Activated CD8-positive, alpha-beta T cell treated with anti-CD3 and anti-CD28 coated beads for 36 hours (primary cell): ENCODE data around the gene CLEC20A. TPM values are rescaled to one million over a fixed set of nuclear protein-coding genes. Genes with fewer than 3 reads are reported as not detected.

Experiments
- ATAC-seq: fragments of 200-7000 bp; cut with Tn5 transposase; one replicate; pipeline ENCODE4 v1.10.0; 2021; ENCODE audit warnings: mild to moderate bottlenecking, moderate library complexity
- CTCF ChIA-PET: fragments of 350-600 bp; sonication (Branson Sonifier 250); formaldehyde crosslinking; loops from one replicate; lab custom pipeline; 2021; ENCODE audit warnings: antibody characterized with exemption; lab: Charles Lee
- POLR2A ChIA-PET: fragments of 350-600 bp; sonication (Branson Sonifier 250); formaldehyde crosslinking; loops from one replicate; lab custom pipeline; 2021; ENCODE audit warnings: antibody characterized with exemption; lab: Charles Lee
- DNase-seq: peaks from one replicate; pipeline ENCODE4 v3.0.0-alpha.2; 2020
- H3K27ac Mint-ChIP-seq: one replicate; pipeline ENCODE4 v1.8.0; 2021; ENCODE audit warnings: mild to moderate bottlenecking, mixed read lengths
- H3K27me3 Mint-ChIP-seq: one replicate; pipeline ENCODE4 v1.8.0; 2021; ENCODE audit warnings: mixed read lengths
- H3K36me3 Mint-ChIP-seq: one replicate; pipeline ENCODE4 v1.8.0; 2021; ENCODE audit warnings: low read depth, mixed read lengths
- H3K4me1 Mint-ChIP-seq: one replicate; pipeline ENCODE4 v1.8.0; 2021; ENCODE audit warnings: low read depth, mixed read lengths
- H3K4me3 Mint-ChIP-seq: one replicate; pipeline ENCODE4 v1.8.0; 2021; ENCODE audit warnings: mild to moderate bottlenecking, moderate library complexity, mixed read lengths
- H3K9me3 Mint-ChIP-seq: one replicate; pipeline ENCODE4 v1.8.0; 2021; ENCODE audit warnings: mixed read lengths
- intact Hi-C: fragments of 100-400 bp; cut with micrococcal nuclease; formaldehyde crosslinking; loops from one replicate; pipeline ENCODE4 v1.10.0; 2022
- total RNA-seq, 2 experiments: library from RNA; stranded (reverse); gene quantifications; one replicate each; pipeline ENCODE4 v1.2.3, GENCODE V29; 2021
- TF ChIP-seq, protein P1 (sequence below): fragments of 200-600 bp; IDR thresholded peaks from one replicate; pipeline ENCODE4 v1.8.0; 2022; ENCODE audit warnings: antibody characterized with exemption, mild to moderate bottlenecking

CLEC20A gene
- not detected for total RNA-seq

DNA sequence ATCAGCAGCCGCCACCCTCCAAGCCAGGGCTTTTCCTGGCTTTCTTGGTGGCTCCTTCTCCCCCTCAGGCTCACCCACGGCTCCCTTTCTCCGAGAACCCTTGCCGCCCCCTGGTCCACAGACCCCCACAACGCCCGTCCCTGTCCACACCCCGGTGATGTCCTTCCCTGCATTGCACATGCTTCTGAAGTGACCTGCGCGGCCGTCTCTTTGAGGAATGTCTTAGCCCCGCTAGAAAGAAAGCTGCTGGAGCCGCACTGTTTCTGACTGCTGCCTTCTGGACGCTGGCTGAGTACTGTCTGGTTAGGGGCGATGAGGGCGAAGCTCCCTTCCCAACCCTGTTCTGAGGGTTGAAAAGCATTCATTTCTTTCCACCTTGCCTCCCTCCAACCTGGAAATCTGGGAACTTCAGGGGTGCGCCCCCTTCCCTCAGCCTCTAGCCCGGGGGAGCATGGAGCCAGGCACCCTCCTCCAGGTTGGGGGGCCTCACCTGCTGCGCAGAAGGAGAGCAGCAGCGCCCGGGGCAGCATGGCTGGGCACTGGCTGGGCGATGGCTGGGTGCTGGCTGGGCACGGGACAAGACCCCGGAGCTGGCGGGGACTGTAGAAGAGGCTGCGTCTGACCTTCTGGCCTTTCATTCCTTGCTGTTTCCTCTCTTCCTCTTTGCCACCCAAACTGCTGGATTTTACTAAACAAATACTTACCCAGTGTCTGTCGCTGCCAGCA, at the start of gene CLEC20A:
Gene CLEC20A, minus strand, starts transcription at position 555 of the 726 bp plus-strand sequence. Its CDS starts 25 bp downstream, at position 530.
- no peak within 1 kb of the TSS for H3K4me3 Mint-ChIP-seq
- ATAC-seq (no peak), DNase-seq (no peak)
- no peaks in the 10 kb centered on the region for H3K9me3 Mint-ChIP-seq
- ChIA-PET POLR2A (interaction anchor here (0.6 kb wide), 1 partner anchor 16 kb away, joined by 3 read pairs; no protein-coding TSS in a partner anchor), CTCF (no interaction called here)
- H3K4me1 Mint-ChIP-seq = no peaks in the 10 kb centered on the region
- no peak within 1 kb of the TSS for H3K27ac Mint-ChIP-seq
- intact Hi-C loops = no loop called here
- no peaks in the 10 kb centered on the region for H3K36me3 Mint-ChIP-seq
- no peaks in the 10 kb centered on the region for H3K27me3 Mint-ChIP-seq
- TF ChIP-seq, protein P1, sequence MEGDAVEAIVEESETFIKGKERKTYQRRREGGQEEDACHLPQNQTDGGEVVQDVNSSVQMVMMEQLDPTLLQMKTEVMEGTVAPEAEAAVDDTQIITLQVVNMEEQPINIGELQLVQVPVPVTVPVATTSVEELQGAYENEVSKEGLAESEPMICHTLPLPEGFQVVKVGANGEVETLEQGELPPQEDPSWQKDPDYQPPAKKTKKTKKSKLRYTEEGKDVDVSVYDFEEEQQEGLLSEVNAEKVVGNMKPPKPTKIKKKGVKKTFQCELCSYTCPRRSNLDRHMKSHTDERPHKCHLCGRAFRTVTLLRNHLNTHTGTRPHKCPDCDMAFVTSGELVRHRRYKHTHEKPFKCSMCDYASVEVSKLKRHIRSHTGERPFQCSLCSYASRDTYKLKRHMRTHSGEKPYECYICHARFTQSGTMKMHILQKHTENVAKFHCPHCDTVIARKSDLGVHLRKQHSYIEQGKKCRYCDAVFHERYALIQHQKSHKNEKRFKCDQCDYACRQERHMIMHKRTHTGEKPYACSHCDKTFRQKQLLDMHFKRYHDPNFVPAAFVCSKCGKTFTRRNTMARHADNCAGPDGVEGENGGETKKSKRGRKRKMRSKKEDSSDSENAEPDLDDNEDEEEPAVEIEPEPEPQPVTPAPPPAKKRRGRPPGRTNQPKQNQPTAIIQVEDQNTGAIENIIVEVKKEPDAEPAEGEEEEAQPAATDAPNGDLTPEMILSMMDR = no peak

DNA sequence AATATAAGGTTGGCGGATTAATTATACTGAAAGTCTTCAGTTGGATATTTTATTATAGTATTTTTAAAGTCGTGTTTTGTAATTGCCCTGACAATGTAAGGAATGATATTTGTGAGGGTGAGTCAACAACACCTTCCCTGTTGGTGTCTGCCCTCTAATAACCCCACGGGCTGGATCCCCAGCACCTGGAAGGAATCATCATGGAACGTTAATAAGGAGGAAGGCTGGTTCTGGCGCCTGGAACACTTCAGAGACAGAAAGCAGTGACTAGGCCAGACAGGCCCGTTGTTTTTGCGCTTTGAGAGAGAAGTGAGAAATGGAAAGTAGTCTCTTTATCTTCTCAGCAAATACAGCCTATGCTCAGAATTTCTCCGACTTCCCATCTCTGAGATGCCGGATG, 47.8 kb upstream of the CLEC20A start:
- ATAC-seq (no peak), DNase-seq (no peak)
- no peaks in the 10 kb centered on the region for H3K27me3 Mint-ChIP-seq
- intact Hi-C loops = loop anchor here (10.0 kb wide), 1 partner anchor 80 kb away; no protein-coding TSS in a partner anchor
- ChIA-PET CTCF (no interaction called here), POLR2A (no interaction called here)
- H3K4me3 Mint-ChIP-seq = no peak overlapping the region
- no peaks in the 10 kb centered on the region for H3K9me3 Mint-ChIP-seq
- TF ChIP-seq, protein P1 = no peak
- H3K4me1 Mint-ChIP-seq = peaks cover 6% of the 10 kb centered on the region
- no peak overlapping the region for H3K27ac Mint-ChIP-seq
- H3K36me3 Mint-ChIP-seq = peaks cover under 1% of the 10 kb centered on the region

DNA sequence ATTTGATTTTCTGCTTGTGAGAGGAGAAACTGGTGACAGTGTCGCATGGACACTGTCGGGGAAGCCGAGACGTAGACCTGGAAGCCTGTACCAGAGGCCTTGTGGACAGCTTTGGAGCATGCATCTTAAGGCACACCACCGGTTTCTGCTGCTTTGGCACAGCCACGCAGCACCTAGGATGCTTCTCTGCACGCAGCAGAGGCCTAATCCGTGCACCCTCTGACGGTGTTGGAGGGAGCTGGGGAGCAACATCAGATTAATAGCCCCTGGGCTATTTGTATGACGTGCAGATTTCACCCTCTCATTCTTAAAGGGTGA, 46.5 kb upstream of the CLEC20A start:
- peak; percentile 8 for ATAC-seq
- POLR2A ChIA-PET = no interaction called here
- CTCF ChIA-PET = interaction anchor here (1.1 to 4.8 kb wide), 6 partner anchors 11 to 496 kb away, joined by 3 to 41 read pairs (median 7); no protein-coding TSS in a partner anchor
- H3K4me1 Mint-ChIP-seq = peaks cover 6% of the 10 kb centered on the region
- H3K36me3 Mint-ChIP-seq = no peaks in the 10 kb centered on the region
- TF ChIP-seq, protein P1 = no peak
- H3K27me3 Mint-ChIP-seq = no peaks in the 10 kb centered on the region
- H3K9me3 Mint-ChIP-seq = no peaks in the 10 kb centered on the region
- peak overlapping the region; percentile 30 for H3K27ac Mint-ChIP-seq
- DNase-seq = peak; percentile 11
- intact Hi-C loops = loop anchor here (2.0 to 10.0 kb wide), 2 partner anchors 82 to 210 kb away; no protein-coding TSS in a partner anchor
- H3K4me3 Mint-ChIP-seq = peak overlapping the region; percentile 86

DNA sequence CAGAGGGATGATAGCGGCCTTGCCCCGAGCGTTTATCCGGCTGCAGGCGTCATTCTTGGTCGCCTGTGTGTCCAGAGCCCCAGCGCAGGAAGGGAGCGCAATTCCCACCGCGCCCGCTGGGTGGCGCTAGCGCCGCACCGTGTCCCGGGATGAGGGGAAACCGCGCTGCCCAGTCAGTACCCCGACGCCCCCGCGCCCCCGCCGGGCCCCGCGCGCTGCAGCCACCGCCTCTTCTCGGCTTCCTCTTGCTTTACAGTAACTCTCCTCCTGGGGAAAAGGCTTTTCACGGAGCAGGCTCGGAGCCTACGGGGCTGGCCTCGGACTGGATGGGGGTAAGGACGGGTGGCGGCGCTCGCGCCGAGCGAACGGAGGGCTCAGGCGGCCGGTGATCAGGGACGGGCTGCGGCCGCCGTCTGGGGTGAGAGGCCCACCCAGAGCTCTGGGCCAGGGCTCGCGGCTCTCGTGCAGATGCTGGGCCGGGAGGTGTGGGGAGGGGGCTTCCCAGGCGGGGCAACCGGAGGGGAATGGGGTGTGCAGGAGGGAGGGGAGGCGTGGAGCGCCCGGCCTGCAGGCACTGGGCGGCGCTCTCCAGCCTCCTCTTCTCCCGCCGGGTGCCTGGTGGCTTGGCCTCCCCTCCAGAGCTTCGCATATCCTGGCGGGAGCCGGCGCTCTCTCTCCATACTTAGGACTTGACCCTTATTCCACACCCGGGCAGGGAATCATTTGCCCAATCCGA, 46.0 kb upstream of the CLEC20A start:
- H3K4me3 Mint-ChIP-seq = peak overlapping the region; percentile 86
- peak overlapping the region; percentile 87 for H3K27ac Mint-ChIP-seq
- peaks cover 6% of the 10 kb centered on the region for H3K4me1 Mint-ChIP-seq
- ChIA-PET POLR2A (interaction anchor here (0.6 to 1.0 kb wide), 2 partner anchors 15 to 850 kb away, joined by 3 read pairs; no protein-coding TSS in a partner anchor), CTCF (interaction anchor here (1.0 to 4.8 kb wide), 10 partner anchors 11 to 496 kb away, joined by 3 to 41 read pairs (median 4); no protein-coding TSS in a partner anchor)
- DNase-seq (peak; percentile 90), ATAC-seq (peak; percentile 93)
- H3K27me3 Mint-ChIP-seq = no peaks in the 10 kb centered on the region
- H3K36me3 Mint-ChIP-seq = no peaks in the 10 kb centered on the region
- TF ChIP-seq, protein P1 = peak; percentile 98
- no peaks in the 10 kb centered on the region for H3K9me3 Mint-ChIP-seq
- intact Hi-C loops = loop anchor here (2.0 to 10.0 kb wide), 2 partner anchors 82 to 210 kb away; no protein-coding TSS in a partner anchor
